B cell (primary cell): ENCODE measurements around the gene RPH3AL. TPM values are rescaled to one million over a fixed set of nuclear protein-coding genes. Genes with fewer than 3 reads are reported as not detected.
"Not testable (repeated sequence)": the region's sequence is repeated elsewhere in the genome, so short reads cannot be mapped to it uniquely, and the experiment has no call there.

ENCODE experiments used
- ATAC-seq: fragments of 200-7000 bp; cut with Tn5 transposase; one replicate; pipeline ENCODE4 v1.10.0; 2021; ENCODE audit warnings: low read depth, mild to moderate bottlenecking, moderate number of reproducible peaks, moderate library complexity
- CTCF ChIA-PET: fragments of 350-600 bp; sonication (Branson Sonifier 250); formaldehyde crosslinking; loops from one replicate; lab custom pipeline; 2021; ENCODE audit warnings: antibody characterized with exemption, inconsistent platforms; lab: Charles Lee
- POLR2A ChIA-PET: fragments of 350-600 bp; sonication (Branson Sonifier 250); formaldehyde crosslinking; loops from one replicate; lab custom pipeline; 2021; ENCODE audit warnings: antibody characterized with exemption; lab: Charles Lee
- DNase-seq: peaks from one replicate; pipeline ENCODE4 v3.0.0; 2013
- H2AFZ ChIP-seq: 2 replicates; pipeline ENCODE4 v1.6.1; 2012; ENCODE audit warnings: mild to moderate bottlenecking, low read depth, low read length; ENCODE audit not compliant: insufficient read depth, poor library complexity, severe bottlenecking
- H3K27ac ChIP-seq, 2 donors: 1 replicate in 1 of 2; 2 replicates in 1 of 2; pipeline ENCODE4 v1.5.1; 2012 to 2013; ENCODE audit warnings: low read length in 2 of 2, mild to moderate bottlenecking in 2 of 2, moderate library complexity in 1 of 2
- H3K27me3 ChIP-seq, 4 experiments: fragments of 200-600 bp in 1 of 4; sonication (generic) in 1 of 4; replicated peaks in 1 of 4; 1 replicate in 2 of 4; 2 replicates in 2 of 4; pipeline versions ENCODE4 v1.6.1 to v1.7.0; 2013 to 2016; ENCODE audit warnings: low read length in 3 of 4, mild to moderate bottlenecking in 2 of 4, mixed read lengths in 1 of 4, moderate library complexity in 1 of 4; ENCODE audit not compliant: insufficient read depth in 4 of 4, control insufficient read depth in 3 of 4; ENCODE audit errors: control extremely low read depth in 1 of 4
- H3K36me3 ChIP-seq, 2 experiments: replicated peaks in 1 of 2; 1 replicate in 1 of 2; 2 replicates in 1 of 2; pipeline versions ENCODE4 v1.6.1 to v1.7.1; 2013; ENCODE audit warnings: low read length in 1 of 2; ENCODE audit not compliant: insufficient read depth in 2 of 2, control insufficient read depth in 1 of 2; ENCODE audit errors: control extremely low read depth in 1 of 2, extremely low read depth in 1 of 2
- H3K4me1 ChIP-seq, 2 donors: fragments of 200-600 bp in 1 of 2; sonication (generic) in 1 of 2; 1 replicate in 1 of 2; 2 replicates in 1 of 2; pipeline versions ENCODE4 v1.5.1 to v1.6.1; 2013 to 2017; ENCODE audit warnings: low read length in 2 of 2; ENCODE audit not compliant: control insufficient read depth in 2 of 2, insufficient read depth in 2 of 2
- H3K4me2 ChIP-seq: replicated peaks from 2 replicates; pipeline ENCODE3; 2012; ENCODE audit warnings: mild to moderate bottlenecking, low read depth, low read length; ENCODE audit not compliant: poor library complexity, severe bottlenecking
- H3K4me3 ChIP-seq, 5 experiments: fragments of 200-600 bp in 1 of 5; sonication (generic) in 1 of 5; 1 replicate in 3 of 5; 2 replicates in 2 of 5; pipeline versions ENCODE4 v1.5.1 to v1.7.0; 2011 to 2016; ENCODE audit warnings: low read length in 4 of 5, mild to moderate bottlenecking in 4 of 5, low read depth in 2 of 5, control low read depth in 1 of 5, moderate library complexity in 1 of 5; ENCODE audit not compliant: insufficient read depth in 1 of 5; ENCODE audit errors: control extremely low read depth in 1 of 5, extremely low read depth in 1 of 5
- H3K79me2 ChIP-seq: fragments of 200-600 bp; sonication (generic); one replicate; pipeline ENCODE4 v1.6.0; 2016; ENCODE audit warnings: low read length; ENCODE audit not compliant: control insufficient read depth, insufficient read depth
- H3K9ac ChIP-seq: fragments of 200-600 bp; sonication (generic); 2 replicates; pipeline ENCODE4 v1.6.1; 2017; ENCODE audit warnings: mild to moderate bottlenecking, low read length, moderate library complexity
- H3K9me3 ChIP-seq, 3 donors: one replicate each; pipeline versions ENCODE4 v1.6.1 to v1.7.1; 2013; ENCODE audit warnings: low read length in 2 of 3; ENCODE audit not compliant: control insufficient read depth in 2 of 3, insufficient read depth in 1 of 3; ENCODE audit errors: control extremely low read depth in 1 of 3
- H4K20me1 ChIP-seq: 2 replicates; pipeline ENCODE4 v1.6.0; 2012; ENCODE audit warnings: mild to moderate bottlenecking, low read length; ENCODE audit not compliant: insufficient read depth, control insufficient read depth, poor library complexity, severe bottlenecking
- H3K27ac Mint-ChIP-seq: one replicate; pipeline ENCODE4 v1.8.0; 2021; ENCODE audit warnings: mixed read lengths
- H3K27me3 Mint-ChIP-seq: one replicate; pipeline ENCODE4 v1.8.0; 2021; ENCODE audit warnings: mixed read lengths
- H3K4me1 Mint-ChIP-seq: one replicate; pipeline ENCODE4 v1.8.0; 2021; ENCODE audit warnings: mixed read lengths
- H3K4me3 Mint-ChIP-seq: one replicate; pipeline ENCODE4 v1.8.0; 2021; ENCODE audit warnings: mixed read lengths
- H3K9me3 Mint-ChIP-seq: one replicate; pipeline ENCODE4 v1.8.0; 2022; ENCODE audit warnings: mixed read lengths; ENCODE audit not compliant: insufficient read depth
- EZH2 ChIP-seq: IDR thresholded peaks from 2 replicates; pipeline ENCODE4 v1.6.1; 2012; ENCODE audit warnings: borderline replicate concordance, low read depth, mild to moderate bottlenecking, moderate library complexity, low read length; ENCODE audit not compliant: insufficient read depth, poor library complexity, severe bottlenecking
- WGBS: methylation state at CpG from one replicate; pipeline ENCODE4 v1.1.5; 2013; ENCODE audit warnings: missing lambda C conversion rate; ENCODE audit not compliant: insufficient coverage; 5-methylcytosine and 5-hydroxymethylcytosine counted together
- intact Hi-C: fragments of 100-400 bp; cut with micrococcal nuclease; formaldehyde crosslinking; loops from one replicate; pipeline ENCODE4 v1.10.0; 2022
- polyA plus RNA-seq: library from polyadenylated mRNA; depleted of rRNA; stranded (reverse); fragments of >200 nt; gene quantifications from 2 replicates; pipeline ENCODE4 v1.2.3, GENCODE V29; 2012
- total RNA-seq, 2 donors: library from RNA; stranded (reverse); fragments of 120-200 nt in 1 of 2; gene quantifications; 1 replicate in 1 of 2; 2 replicates in 1 of 2; pipeline versions ENCODE4 v1.2.3 to v1.2.4, GENCODE V29; 2013 to 2022
- TF ChIP-seq, protein P1 (sequence below): fragments of 200-600 bp; IDR thresholded peaks from one replicate; pipeline ENCODE4 v1.8.0; 2022; ENCODE audit warnings: antibody characterized with exemption, mild to moderate bottlenecking

The RPH3AL gene
- total and polyA plus RNA-seq, 2 donors (not counting 1 experiment from before 2014, with no cell fraction given), result 10.8 to 13.3 TPM

DNA sequence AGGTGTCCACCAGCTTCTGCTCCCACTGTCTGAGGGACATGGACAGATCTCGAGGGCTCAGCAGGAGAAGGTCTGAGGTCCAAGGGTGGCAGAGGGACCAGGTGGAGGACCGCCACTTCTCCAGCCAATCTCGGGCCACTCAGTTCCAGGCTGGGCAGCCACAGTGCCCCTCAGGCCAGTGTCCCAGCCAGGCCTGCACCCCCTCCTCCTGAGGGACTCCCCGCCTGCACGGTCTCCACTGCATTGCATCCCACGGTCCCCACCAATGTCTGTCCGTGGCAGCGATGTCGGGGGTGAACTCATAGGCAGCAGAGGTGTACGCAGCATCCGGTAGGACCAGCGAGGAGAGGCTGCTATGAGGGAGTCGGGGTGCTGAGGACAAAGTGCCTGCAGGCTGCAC lies 107.0 kb downstream of the RPH3AL start:
- POLR2A ChIA-PET, result no interaction called here
- no peak for DNase-seq
- Histone ChIP-seq H3K4me1 (no peaks in the 10 kb centered on the region), H3K27me3 (no peaks in the 10 kb centered on the region), H3K4me2 (no peak overlapping the region), H3K4me3 (no peak overlapping the region), H3K9me3 (peaks cover 0 to 8% (median 0%) of the 10 kb centered on the region in 3 donors), H2AFZ (no peak overlapping the region), H3K27ac (no peak overlapping the region), H3K9ac (no peak overlapping the region), H3K36me3 (no peaks in the 10 kb centered on the region), H4K20me1 (no peaks in the 10 kb centered on the region), H3K79me2 (no peaks in the 10 kb centered on the region)
- Mint-ChIP-seq H3K27me3 (no peaks in the 10 kb centered on the region), H3K9me3 (no peaks in the 10 kb centered on the region), H3K4me1 (no peaks in the 10 kb centered on the region), H3K4me3 (no peak overlapping the region), H3K27ac (no peak overlapping the region)
- intact Hi-C loops, result no loop called here
- TF ChIP-seq, protein P1, sequence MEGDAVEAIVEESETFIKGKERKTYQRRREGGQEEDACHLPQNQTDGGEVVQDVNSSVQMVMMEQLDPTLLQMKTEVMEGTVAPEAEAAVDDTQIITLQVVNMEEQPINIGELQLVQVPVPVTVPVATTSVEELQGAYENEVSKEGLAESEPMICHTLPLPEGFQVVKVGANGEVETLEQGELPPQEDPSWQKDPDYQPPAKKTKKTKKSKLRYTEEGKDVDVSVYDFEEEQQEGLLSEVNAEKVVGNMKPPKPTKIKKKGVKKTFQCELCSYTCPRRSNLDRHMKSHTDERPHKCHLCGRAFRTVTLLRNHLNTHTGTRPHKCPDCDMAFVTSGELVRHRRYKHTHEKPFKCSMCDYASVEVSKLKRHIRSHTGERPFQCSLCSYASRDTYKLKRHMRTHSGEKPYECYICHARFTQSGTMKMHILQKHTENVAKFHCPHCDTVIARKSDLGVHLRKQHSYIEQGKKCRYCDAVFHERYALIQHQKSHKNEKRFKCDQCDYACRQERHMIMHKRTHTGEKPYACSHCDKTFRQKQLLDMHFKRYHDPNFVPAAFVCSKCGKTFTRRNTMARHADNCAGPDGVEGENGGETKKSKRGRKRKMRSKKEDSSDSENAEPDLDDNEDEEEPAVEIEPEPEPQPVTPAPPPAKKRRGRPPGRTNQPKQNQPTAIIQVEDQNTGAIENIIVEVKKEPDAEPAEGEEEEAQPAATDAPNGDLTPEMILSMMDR, result no peak
- TF ChIP-seq EZH2, result no peak
- 98% methylated on average over 13 of the region's 13 CpGs for WGBS
- no peak for ATAC-seq
- CTCF ChIA-PET, result no interaction called here

DNA sequence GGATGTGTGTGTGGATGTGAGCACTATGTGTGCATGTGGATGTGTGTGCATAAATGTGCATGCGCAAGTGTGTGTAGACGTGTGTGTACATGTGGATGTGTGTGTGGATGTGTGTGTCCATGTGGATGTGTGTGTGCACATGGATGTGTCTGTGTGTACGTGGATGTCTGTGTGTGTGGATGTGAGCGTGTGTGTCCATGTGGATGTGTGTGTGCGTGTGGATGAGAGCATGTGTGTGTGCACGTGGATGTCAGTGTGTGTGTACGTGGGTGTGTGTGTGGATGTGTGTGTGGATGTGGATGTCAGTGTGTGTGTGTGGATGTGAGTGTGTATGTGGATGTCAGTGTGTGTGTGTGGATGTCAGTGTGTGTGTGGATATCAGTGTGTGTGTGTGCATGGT lies 107.6 kb downstream of the RPH3AL start:
- Histone ChIP-seq H4K20me1 (no peaks in the 10 kb centered on the region), H3K36me3 (no peaks in the 10 kb centered on the region), H3K4me2 (no peak overlapping the region), H2AFZ (no peak overlapping the region), H3K27ac (no peak overlapping the region), H3K79me2 (no peaks in the 10 kb centered on the region), H3K27me3 (no peaks in the 10 kb centered on the region), H3K4me3 (no peak overlapping the region), H3K9me3 (peaks cover 0 to 2% (median 0%) of the 10 kb centered on the region in 3 donors), H3K9ac (no peak overlapping the region), H3K4me1 (no peaks in the 10 kb centered on the region)
- H3K4me1 Mint-ChIP-seq, result no peaks in the 10 kb centered on the region
- no peaks in the 10 kb centered on the region for H3K27me3 Mint-ChIP-seq
- CTCF ChIA-PET, result no interaction called here
- H3K9me3 Mint-ChIP-seq, result no peaks in the 10 kb centered on the region
- ATAC-seq (no peak), DNase-seq (no peak)
- H3K4me3 Mint-ChIP-seq, result no peak overlapping the region
- intact Hi-C loops, result no loop called here
- TF ChIP-seq EZH2, result no peak
- TF ChIP-seq, protein P1, result no peak
- POLR2A ChIA-PET, result no interaction called here
- WGBS, result 96% methylated on average over 7 of the region's 7 CpGs
- no peak overlapping the region for H3K27ac Mint-ChIP-seq

DNA sequence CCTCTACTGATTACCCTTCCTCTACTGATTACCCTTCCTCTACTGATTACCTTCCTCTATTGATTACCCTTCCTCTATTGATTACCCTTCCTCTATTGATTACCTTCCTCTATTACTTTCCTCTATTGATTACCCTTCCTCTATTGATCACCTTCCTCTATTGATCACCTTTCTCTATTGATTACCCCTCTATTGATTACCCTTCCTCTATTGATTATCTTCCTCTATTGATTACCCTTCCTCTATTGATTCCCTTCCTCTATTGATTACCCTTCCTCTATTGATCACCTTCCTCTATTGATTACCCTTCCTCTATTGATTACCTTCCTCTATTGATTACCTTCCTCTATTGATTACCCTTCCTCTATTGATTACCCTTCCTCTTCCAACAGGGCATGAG lies 108.7 kb downstream of the RPH3AL start:
- H3K27me3 Mint-ChIP-seq, H3K79me2 ChIP-seq, H3K27me3 ChIP-seq, H3K4me3 Mint-ChIP-seq, H3K9me3 ChIP-seq, H3K27ac ChIP-seq, H3K4me3 ChIP-seq, H3K4me1 ChIP-seq, H4K20me1 ChIP-seq, H3K36me3 ChIP-seq, H3K9me3 Mint-ChIP-seq, H3K27ac Mint-ChIP-seq, POLR2A ChIA-PET, intact Hi-C loops, CTCF ChIA-PET, ATAC-seq, H3K4me1 Mint-ChIP-seq, H2AFZ ChIP-seq, H3K9ac ChIP-seq, H3K4me2 ChIP-seq, DNase-seq: not testable (repeated sequence)
